ENCODE measurements around the gene ROBO1.

- TF ChIP-seq, protein P1, sequence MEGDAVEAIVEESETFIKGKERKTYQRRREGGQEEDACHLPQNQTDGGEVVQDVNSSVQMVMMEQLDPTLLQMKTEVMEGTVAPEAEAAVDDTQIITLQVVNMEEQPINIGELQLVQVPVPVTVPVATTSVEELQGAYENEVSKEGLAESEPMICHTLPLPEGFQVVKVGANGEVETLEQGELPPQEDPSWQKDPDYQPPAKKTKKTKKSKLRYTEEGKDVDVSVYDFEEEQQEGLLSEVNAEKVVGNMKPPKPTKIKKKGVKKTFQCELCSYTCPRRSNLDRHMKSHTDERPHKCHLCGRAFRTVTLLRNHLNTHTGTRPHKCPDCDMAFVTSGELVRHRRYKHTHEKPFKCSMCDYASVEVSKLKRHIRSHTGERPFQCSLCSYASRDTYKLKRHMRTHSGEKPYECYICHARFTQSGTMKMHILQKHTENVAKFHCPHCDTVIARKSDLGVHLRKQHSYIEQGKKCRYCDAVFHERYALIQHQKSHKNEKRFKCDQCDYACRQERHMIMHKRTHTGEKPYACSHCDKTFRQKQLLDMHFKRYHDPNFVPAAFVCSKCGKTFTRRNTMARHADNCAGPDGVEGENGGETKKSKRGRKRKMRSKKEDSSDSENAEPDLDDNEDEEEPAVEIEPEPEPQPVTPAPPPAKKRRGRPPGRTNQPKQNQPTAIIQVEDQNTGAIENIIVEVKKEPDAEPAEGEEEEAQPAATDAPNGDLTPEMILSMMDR (IDR thresholded peaks at IDR 0.05), result no peak
- no peak for TF ChIP-seq ZFX (IDR thresholded peaks at IDR 0.05; ENCODE audit: borderline replicate concordance)
Observed at GRCh38 chr3:79467721-79468120, 300.1 kb downstream of the ROBO1 start.
